ENCODE measurements around the gene GBF1. TPM values are rescaled to one million over a fixed set of nuclear protein-coding genes. Genes with fewer than 3 reads are reported as not detected.

Gene GBF1
- total and polyA plus RNA-seq, 10 donors = 5.8 to 42.1 (median 38.6) TPM

DNA sequence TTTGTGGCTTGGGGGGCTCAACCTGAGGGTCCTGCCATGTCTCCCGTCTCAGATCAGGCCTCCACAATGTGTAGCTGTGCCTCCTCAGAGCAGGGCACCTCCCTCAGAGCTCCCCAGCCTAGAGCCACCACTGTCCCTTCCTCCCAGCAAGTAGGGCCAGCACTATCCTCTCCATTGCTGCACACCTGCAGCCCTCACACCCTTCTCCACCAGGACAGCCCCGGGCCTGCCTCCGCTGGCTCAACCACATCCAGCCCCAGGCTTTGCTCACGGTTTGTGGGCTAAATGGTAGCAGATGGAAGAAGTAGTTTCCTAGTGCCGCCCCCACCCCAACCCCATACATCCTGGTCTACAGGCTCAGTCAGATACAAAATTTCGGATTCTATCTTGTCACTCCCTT is 160.3 kb downstream of the GBF1 start:
- Histone ChIP-seq H3K4me1 (peaks cover 5 to 47% (median 26%) of the 10 kb centered on the region in 6 donors), H3K27ac (no peak overlapping the region), H3K27me3 (replicated peaks in 1 of 7) (peaks cover 10 to 40% (median 26%) of the 10 kb centered on the region in 7 donors), H3K9me3 (no peaks in the 10 kb centered on the region), H3K4me3 (no peak overlapping the region), H3K36me3 (peaks cover 0 to 32% (median 26%) of the 10 kb centered on the region in 6 donors)
- intact Hi-C loops (cut with DNase I; ENCODE audit: low total_unique reads) = no loop called here
- 72 to 83% (median 79%) methylated on average over 6 of the region's 6 CpGs for WGBS, 5 donors
- peak in 1 of 3 donors; percentile 31 for TF ChIP-seq POLR2AphosphoS5 (IDR thresholded peaks at IDR 0.05)
- TF ChIP-seq POLR2A (IDR thresholded peaks at IDR 0.05) = no peak
- no peak for DNase-seq

DNA sequence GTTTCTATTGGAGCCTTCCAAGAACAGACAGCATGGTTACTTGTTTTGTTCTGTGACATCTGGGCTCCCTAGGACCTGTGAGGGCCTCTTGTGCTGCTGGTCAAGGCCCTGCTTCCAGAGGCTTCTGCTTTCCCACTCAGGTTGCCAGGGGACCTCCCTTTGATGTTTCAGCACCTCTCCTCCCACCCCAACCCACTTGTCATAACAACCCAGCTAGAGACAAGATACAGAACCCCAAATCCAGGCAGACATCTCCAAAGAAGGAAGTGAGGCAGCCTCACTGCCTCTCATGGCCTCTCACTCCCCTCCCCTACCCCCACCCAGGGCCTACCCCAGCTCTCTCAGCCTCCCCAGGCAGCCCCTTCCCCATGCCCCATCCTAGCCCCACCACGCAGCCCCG is 161.5 kb downstream of the GBF1 start:
- no peak overlapping the region for H3K27ac ChIP-seq
- H3K4me1 ChIP-seq = peaks cover 5 to 44% (median 28%) of the 10 kb centered on the region in 6 donors
- TF ChIP-seq, protein P1, sequence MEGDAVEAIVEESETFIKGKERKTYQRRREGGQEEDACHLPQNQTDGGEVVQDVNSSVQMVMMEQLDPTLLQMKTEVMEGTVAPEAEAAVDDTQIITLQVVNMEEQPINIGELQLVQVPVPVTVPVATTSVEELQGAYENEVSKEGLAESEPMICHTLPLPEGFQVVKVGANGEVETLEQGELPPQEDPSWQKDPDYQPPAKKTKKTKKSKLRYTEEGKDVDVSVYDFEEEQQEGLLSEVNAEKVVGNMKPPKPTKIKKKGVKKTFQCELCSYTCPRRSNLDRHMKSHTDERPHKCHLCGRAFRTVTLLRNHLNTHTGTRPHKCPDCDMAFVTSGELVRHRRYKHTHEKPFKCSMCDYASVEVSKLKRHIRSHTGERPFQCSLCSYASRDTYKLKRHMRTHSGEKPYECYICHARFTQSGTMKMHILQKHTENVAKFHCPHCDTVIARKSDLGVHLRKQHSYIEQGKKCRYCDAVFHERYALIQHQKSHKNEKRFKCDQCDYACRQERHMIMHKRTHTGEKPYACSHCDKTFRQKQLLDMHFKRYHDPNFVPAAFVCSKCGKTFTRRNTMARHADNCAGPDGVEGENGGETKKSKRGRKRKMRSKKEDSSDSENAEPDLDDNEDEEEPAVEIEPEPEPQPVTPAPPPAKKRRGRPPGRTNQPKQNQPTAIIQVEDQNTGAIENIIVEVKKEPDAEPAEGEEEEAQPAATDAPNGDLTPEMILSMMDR (IDR thresholded peaks at IDR 0.05 in 8 of 11, conservative IDR thresholded peaks at IDR 0.05 in 3 of 11) = no peak
- TF ChIP-seq POLR2A (IDR thresholded peaks at IDR 0.05) (no peak), POLR2AphosphoS5 (IDR thresholded peaks at IDR 0.05) (no peak)
- peaks cover 0 to 21% (median 14%) of the 10 kb centered on the region in 6 donors for H3K36me3 ChIP-seq
- 97 to 100% (median 97%) methylated on average over 2 of the region's 2 CpGs for WGBS, 5 donors
- no peak for DNase-seq
- no peaks in the 10 kb centered on the region for H3K9me3 ChIP-seq
- H3K27me3 ChIP-seq (replicated peaks in 1 of 7) = peaks cover 12 to 51% (median 38%) of the 10 kb centered on the region in 7 donors
- intact Hi-C loops (cut with DNase I; ENCODE audit: low total_unique reads) = no loop called here
- no peak overlapping the region for H3K4me3 ChIP-seq

DNA sequence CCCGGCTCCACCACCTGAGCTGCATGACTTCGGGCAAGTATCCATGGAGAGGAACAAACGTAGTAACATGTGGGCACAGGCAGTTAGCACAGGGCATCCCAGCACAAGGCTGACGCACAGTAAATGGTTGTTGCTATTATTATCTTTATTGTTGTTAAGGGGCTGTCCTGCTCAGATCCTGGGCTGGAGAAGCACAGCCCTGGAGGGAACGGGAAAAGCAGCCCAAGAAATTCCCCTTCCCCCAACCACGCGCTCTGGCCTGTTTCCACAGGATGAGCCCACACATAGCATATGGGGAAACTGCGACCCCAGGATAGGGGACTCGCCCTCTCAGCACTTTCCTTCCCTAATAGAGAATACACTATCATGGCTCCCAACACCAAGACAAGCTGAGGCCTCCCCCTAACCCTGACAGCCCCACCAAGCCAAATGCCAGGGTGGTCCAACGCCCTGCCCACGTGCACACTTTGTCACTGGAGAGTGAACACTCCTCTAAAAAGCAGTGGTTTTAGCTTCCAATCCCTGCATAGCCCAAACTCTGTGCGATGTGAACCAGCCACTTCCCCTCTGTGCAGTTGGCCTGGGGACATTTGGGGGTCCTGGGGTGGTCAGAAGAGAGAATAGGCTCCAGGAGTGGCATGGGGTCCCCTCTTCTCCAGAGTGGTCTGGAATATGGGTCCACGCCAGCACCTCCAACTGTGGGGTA is 162.2 kb downstream of the GBF1 start:
- intact Hi-C loops (cut with DNase I; ENCODE audit: low total_unique reads) = no loop called here
- Histone ChIP-seq H3K36me3 (peaks cover 0 to 13% (median 6%) of the 10 kb centered on the region in 6 donors), H3K27ac (no peak overlapping the region), H3K9me3 (no peaks in the 10 kb centered on the region), H3K4me3 (no peak overlapping the region), H3K4me1 (peaks cover 5 to 41% (median 28%) of the 10 kb centered on the region in 6 donors), H3K27me3 (replicated peaks in 1 of 7) (peaks cover 12 to 59% (median 45%) of the 10 kb centered on the region in 7 donors)
- WGBS, 5 donors = 77 to 91% (median 82%) methylated on average over 12 to 13 of the region's 13 CpGs
- DNase-seq = no peak
- TF ChIP-seq, protein P1 (IDR thresholded peaks at IDR 0.05 in 8 of 11, conservative IDR thresholded peaks at IDR 0.05 in 3 of 11) = no peak
- TF ChIP-seq POLR2AphosphoS5 (IDR thresholded peaks at IDR 0.05) = no peak
- no peak for TF ChIP-seq POLR2A (IDR thresholded peaks at IDR 0.05)

DNA sequence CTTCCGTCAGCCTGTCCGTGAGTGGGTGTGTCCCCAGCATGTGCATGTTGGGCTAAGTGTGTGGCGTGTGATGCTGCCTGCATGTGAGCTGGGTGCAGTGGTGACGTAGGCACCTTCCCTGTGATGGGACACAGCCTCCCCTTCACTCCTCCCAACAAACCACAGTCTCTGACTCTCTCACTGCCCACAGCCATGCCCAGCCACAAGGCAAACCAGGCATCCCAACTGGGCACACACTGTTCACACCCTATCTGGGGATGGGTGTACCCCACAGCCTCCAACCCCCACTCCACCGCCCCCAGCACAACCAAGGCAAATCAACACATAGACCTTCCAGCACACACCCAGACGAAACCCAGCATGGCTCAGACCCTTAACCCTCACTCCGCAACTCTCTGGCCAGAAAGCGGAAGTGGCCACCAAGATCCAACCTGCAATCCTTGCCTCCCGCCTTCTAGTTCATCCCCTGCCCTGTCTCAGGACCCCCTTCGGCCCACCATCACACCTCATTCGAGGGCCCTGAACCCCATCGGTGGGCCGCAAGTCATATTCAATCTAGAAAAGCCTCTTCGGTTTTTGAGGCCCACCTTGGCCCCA is 162.9 kb downstream of the GBF1 start:
- Histone ChIP-seq H3K27me3 (replicated peaks in 1 of 7) (peaks cover 12 to 66% (median 52%) of the 10 kb centered on the region in 7 donors), H3K9me3 (no peaks in the 10 kb centered on the region), H3K4me1 (peaks cover 5 to 40% (median 28%) of the 10 kb centered on the region in 6 donors), H3K36me3 (peaks cover 0 to 7% (median under 1%) of the 10 kb centered on the region in 6 donors), H3K4me3 (peak overlapping the region in 7 of 8 donors; percentile 33 to 71 (median 40)), H3K27ac (no peak overlapping the region)
- TF ChIP-seq POLR2A (IDR thresholded peaks at IDR 0.05) (no peak), POLR2AphosphoS5 (IDR thresholded peaks at IDR 0.05) (no peak)
- TF ChIP-seq, protein P1 (IDR thresholded peaks at IDR 0.05 in 8 of 11, conservative IDR thresholded peaks at IDR 0.05 in 3 of 11) = no peak
- no peak for DNase-seq
- 65 to 70% (median 69%) methylated on average over 10 to 14 of the region's 14 CpGs for WGBS, 5 donors
- intact Hi-C loops (cut with DNase I; ENCODE audit: low total_unique reads) = no loop called here

All from spleen (tissue), 11 donors.